HT-29 (cell line): ENCODE data around the gene IGF2. TPM values are rescaled to one million over a fixed set of nuclear protein-coding genes. Genes with fewer than 3 reads are reported as not detected.
"Not testable (repeated sequence)": the region's sequence is repeated elsewhere in the genome, so short reads cannot be mapped to it uniquely, and the experiment has no call there.

Experiments
- DNase-seq: peaks from one replicate; pipeline ENCODE4 v3.0.0-alpha.2; 2015; ENCODE audit warnings: low spot score
- total RNA-seq: library from RNA; depleted of rRNA; stranded (reverse); fragments of >200 nt; shearing (Covaris generic); gene quantifications from 2 replicates; pipeline ENCODE4 v1.2.3, GENCODE V29; 2014; rRNA removed

Gene IGF2, protein sequence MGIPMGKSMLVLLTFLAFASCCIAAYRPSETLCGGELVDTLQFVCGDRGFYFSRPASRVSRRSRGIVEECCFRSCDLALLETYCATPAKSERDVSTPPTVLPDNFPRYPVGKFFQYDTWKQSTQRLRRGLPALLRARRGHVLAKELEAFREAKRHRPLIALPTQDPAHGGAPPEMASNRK
- 9.9 and 11.4 TPM in 2 replicates for total RNA-seq

DNA sequence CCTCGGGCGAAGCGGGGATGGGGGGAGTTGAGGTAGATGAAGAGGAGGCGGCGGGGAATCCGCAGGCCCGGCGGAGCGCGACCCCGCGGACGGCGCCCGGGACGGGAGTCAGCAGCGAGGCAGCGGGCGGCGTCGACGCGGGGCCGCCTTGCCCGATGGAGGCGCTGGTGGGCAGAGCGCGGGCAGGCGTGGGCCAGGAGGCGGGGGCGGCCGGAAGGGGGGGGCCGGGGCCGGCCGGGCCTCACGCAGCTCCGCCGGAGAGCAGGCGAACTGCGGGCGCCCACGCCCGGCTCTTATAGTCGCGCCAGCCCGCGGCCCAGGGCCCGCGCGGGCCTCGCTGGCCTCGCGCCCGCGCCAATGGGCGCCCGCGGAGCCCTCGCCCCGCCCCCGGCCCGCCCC is at the start of gene IGF2:
Gene IGF2 (minus strand): TSS at position 267 of the 399 bp plus-strand sequence. CDS start 3,866 bp downstream, outside the sequence.
- no peak for DNase-seq

DNA sequence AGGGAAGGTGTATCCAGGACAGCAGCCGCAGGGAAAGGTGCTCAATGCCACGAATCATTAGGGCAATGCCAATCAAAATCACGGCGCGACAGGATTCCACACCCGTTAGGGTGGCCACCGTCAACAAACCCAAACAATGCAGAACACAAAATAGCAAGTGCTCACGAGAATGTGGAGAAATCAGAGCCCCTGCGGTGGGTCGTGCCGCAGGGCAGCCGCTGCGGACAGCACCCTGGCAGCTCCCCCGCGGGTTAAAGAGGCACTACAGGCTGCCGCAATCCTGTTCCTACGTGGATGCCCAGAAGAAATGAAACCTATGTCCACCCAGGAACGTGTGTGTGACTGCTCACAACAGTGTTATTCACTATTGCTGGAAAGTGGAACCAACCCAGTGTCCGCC is 49.6 kb upstream of the IGF2 start:
- DNase-seq, result no peak

DNA sequence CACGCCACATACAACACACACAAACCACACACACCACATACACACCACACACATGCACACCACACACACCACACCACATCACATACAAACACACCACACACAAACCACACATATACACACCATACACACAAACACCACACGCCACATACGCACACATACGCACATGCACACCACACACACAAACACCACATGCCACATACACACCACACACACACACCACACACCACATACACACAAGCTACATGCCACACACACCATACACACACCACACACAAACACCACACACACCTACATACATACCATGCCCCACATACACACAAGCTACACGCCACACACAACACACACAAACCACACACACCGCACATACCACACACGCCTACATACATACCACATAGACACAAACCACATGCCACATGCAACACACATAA is 48.1 kb upstream of the IGF2 start:
- DNase-seq, result no peak

DNA sequence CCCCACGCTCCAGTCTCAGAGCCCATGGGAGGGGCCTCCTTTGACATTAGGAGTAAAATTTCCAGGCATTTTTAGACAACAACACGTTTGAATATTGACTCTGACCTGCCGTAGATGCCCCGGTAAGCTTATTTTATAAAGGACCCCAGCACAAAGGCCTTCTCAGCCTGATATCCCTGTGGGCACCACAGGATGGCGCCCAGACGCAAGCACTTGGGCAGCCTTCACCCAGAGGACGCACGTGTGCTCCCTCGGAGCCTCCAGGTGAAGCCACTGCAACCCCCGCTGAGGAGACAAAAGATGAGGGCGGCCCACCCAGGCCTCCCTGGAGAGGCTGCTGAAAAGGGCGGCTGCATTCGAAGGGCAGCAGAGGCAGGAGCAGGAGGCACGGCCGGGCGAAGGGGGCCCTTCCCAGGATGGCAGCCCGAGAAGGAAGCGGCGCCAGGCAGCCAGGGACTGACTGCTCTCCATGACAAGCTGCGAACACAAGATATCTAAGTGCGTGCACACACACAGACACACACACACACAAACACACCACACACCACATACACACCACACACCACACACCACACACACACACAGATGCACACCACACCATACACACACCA is 47.6 kb upstream of the IGF2 start:
- DNase-seq, result peak; percentile 77

DNA sequence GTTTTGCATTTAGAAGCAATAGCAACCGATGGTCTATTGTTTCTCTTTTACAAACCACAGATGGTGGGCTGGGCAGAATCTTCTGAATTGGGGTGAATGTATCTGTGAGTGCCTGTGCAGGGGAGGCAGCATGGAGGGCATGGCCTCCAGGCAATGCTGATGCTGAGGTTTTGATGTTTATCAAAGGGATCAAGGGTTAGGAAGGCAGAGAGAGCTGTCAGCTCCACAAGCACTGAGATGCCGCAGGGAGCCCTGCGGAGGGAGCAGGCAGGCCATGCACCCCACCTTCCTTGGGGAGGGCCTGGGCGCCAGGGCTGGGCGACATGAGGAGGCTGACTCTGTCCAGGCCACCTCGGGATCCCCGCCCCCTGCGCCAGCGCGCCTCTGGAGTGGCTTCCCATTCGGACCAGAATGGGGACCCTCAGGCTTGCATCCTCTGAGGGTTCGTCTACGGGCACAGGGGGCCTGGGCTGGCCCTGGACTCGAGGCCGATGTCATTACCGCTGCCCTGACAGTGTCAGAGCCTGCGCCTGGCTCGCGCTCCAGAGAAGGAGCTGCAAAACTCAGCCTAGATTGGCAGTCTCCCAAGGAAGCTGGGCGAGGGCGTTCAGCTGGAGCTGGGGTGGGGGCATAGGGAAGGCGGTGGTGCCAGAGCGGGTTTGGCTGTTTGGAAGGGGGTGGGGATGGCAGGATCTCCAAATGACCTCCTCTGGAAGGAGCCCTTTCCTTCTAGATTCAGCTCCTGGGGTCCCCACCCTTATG is 46.3 kb upstream of the IGF2 start:
- DNase-seq, result no peak

DNA sequence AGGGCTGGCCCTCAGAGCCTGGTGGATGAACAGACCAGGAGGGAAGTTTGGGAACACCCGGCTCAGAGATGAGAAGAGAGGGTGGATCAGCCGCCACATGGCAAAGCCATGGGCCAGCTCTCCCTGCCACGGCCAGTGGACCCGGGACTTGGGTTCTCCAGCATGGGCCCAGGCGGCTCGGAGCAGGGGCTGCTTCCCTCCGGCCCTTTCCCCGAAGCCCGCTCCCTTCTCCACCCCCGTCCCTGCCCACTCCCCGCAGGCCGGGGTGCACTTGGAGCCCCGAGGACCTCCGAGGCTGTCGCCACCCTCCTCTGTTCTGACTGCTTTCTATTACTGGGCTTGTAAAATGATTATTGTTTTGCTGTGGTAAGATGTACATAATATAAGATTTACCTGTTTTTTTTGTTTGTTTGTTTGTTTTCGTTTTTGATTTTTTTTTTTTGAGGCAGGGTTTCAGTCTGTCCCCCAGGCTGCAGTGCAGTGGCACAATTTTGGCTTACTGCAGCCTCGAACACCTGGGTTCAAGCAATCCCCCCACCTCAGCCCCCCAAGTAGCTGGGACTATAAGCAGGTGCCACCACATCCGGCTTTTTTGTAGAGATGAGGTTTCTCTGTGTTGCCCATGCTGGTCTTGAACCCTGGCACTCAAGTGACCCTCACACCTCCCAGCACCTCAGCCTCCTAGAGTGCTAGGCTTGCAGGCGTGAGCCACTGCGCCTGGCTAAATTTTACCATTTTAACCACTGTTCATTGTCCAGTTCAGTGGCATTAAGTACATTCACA is 43.7 kb upstream of the IGF2 start:
- DNase-seq, result no peak

DNA sequence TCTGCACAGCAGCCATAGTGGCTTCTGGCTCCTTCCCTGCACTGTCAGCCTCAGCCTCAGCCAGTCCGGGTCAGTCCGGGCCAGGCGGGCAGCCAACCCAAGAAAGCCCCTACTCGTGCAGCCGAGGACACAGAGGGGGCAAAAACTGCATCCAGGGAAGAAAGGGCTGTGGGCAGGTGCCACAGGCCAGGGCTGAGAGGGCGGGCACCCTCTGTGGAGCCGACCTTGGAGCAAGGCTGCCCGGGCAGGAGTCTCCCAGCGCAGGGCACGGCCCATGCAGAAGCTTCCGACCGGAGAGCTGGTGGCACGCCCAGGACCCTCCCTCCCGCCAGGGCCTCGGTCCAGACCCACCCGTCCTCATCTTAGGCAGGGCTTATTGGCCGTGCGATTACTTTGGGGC is 42.9 kb upstream of the IGF2 start:
- DNase-seq, result no peak

DNA sequence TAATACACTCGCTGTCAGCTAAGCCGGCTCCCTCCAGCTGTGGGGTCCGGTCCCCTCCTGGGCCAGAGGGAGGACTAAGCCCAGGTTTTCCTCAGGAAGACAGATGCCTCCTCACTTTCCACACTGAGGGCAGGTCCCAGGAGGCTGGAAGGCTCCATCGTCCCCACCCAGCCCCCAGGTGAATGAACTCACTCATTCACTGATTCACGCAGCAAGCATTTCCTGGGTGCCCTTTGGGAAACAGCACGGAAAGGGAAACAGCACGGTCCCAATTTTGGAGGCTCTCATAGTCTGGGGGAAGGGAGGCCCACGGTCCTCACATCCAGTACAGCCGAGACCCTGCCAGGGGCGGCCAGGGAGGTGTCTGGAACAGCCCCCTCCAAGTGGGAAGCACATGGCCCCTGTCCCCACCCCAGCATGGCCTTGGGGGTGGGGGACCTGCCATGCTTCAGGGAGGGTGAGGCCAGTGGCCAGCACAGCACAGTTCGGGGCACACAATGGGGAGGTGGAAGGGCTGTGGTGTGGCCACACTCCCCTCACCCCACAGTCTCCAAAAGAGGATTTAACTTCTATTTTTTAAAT is 41.7 kb upstream of the IGF2 start:
- no peak for DNase-seq

DNA sequence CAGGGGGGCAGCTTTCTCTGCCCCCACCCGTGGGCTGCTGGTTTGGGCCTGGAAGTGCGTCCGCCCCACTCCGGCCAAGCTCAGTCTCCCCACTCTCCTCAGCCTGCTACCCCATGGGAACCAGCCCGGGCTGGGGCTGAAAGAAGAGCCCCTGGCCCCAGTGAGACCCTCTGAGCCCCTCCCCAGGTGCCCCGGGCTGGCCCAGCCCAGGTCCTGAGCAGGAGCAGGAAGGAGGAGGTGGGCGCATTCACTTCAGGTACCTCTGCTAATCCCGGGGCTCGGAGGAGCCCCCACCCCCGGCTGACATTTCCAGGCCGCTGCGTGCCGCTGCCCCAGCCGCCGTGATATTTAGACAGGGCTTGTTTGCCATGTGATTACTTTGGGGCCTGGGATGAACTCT is 41.2 kb upstream of the IGF2 start:
- no peak for DNase-seq

DNA sequence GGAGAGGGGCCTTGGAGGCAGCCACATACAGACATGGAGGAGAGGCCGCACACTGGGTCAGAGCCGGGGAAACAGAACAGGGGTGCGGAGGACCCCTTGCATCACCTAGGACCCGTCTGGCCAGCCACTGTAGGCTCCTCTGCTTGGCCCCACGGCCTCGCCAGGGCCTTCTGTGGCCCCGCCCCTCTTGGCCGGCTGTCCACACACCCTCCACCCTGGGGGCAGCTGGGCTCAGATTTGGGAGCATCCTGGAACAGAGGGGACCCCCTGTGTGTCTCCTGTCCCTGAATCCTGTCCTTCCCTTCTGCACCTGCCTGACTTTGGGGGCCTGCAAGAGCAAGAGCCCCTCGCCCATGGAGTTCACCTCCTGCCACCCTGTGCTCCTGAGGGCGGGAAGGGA is 40.3 kb upstream of the IGF2 start:
- DNase-seq, result no peak

DNA sequence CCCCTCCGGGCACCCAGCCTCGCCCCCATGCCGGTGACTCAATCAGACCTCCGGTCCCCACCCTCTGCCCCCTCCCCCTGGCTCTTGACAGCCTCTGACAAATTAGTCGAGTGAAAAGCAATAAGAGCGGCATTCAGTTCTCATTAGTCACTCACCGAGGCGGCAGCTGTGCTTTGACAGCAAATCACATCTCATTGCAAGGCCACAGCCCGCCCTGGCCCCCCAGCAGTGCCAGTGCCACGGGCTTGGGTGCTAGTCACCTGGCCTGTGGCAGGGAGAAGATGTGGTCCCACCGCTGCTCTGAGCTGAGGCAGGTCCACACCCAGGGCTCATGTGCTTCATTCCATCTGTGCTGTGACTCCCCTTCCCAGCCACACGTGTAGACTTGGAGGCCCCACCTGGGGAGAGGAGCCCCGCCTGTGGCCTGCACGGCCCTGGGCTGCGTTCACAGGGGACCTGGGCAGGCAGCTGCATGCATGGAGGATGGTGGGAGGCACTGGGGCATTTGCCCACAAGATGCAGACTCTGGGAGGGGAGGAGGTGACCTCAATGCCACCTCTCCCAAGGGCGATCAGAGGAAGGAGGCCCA is 39.8 kb upstream of the IGF2 start:
- DNase-seq, result peak; percentile 44

DNA sequence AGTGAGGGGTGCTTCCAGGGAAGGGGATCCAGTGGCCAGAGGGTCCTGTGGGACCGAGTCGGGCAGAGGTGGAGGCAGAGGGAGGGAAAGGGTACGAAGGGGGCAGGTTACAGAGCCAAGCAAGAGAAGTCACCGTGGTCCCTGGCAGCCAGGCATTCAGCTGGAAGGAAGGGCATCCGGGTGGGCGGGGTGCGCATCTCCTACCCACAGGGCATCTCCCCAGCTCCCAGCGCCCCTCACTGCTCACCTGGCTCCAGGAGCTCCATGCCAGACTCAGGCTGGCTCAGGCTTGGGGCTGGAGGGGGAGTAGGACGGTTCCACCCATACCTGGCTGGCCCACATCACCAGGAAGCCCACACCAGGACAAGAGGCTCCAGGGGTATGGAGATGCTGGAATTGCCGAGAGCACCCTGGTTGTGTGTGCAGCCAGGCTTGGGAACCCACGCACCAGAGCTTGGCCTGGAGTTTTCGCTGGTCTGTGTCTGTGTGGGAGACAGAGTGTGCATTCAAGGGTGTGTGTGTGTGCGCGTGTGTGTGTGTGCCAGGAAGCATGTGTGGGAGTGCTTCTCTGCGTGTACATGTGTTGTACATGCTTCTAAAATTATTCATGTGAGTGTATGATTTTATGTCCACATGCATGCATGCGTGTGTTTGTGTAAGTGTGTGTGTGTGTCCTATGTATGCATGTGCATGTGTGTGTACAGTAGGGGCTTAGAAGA is 39.0 kb upstream of the IGF2 start:
- DNase-seq, result not testable (repeated sequence)

DNA sequence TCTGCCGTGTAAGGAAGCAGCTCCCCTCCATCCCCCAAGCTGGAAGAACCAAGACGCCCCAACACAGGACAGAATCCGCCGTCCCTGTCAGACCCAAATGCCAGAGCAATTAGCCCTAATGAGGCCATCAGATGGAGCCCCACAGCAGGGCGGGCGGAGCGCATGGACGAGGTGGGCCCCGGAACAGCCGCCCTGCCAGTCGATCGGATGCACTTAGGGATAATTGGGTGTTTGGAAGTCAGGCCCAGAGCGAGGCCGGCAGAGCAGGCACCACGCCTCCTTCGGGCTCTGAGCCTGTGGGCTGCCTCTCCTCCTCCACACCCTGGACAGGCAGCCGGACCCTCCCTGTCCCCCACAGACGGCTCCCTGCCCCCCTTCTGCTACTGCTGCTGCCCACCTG is 37.9 kb upstream of the IGF2 start:
- no peak for DNase-seq

DNA sequence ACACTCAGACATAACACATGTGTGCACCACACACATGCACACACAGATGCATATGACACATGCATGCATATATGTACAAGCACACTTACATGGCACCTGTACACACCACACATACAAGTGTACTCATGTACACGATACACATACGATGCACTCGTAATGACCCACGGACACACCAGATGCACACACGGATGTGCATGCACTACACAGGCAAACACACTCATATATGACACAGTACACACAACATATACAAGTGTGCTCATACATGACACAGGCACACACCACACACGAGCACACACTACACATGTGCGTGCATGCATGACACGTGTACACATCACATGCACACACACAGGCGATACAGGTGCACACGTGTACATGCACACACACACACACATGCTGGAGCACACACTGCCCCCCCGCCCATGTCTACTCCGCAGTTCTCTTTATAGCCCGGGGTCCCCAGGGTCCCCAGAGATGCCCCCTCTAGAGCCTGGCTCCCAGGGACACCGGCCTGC is 37.3 kb upstream of the IGF2 start:
- no peak for DNase-seq

DNA sequence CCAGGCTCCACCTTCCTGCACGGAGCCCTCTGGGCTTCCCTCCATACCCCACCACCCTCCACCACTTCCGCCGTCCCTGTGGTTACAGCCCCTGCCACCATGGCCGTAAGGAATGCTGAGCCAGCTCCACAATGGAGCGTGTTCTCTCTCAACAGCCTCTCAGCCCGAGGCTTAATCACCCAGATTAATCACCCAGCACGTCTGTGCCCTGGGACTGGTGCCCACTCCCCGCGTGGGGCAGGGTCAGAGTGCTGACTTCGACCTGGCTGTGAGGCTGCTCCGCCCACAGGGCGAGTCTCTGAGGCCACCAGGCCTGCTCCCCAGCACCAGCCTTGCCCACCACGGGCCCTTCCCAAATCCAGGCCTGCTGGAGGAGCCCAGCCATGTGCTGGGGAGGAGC is 36.5 kb upstream of the IGF2 start:
- DNase-seq, result no peak

DNA sequence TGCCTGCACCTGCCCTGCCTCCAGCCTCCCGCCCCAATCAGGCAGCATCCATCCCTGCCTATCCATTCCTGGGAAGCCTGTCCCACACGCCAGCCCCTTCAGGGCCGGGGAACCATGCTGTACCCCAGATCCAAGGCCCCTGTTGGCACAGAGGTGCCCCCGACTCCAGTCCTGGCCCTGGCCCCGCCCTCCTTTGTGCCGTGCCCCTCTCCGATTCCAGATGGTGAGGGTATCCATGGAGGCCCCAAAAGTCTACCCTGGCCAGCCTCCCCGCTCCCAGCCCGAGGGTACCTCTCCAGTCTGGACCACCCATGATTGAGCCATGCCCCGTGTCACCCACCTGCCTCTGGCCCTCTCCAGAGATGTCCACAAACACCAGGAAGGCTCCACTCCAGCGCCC is 35.2 kb upstream of the IGF2 start:
- DNase-seq, result no peak

DNA sequence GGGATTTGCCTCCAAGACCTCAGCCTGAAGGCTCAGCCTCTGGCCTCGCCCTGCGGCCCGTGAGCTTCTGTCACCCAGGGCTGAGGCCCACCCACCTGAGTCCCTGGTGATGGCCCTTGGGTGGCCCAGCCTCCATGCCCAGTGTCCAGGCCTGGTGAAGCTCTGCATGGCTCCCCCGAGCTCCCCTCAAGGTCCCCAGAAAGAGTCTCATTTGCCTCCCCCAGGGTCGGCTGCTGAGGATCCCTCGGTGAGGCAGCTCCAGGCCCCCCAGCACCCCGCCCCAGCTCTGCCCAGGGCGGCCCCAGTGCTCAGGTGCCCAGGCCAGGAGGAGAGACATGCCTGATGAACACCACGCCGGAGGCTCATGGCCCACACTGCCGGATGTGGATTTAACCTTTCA is 34.6 kb upstream of the IGF2 start:
- DNase-seq, result no peak

DNA sequence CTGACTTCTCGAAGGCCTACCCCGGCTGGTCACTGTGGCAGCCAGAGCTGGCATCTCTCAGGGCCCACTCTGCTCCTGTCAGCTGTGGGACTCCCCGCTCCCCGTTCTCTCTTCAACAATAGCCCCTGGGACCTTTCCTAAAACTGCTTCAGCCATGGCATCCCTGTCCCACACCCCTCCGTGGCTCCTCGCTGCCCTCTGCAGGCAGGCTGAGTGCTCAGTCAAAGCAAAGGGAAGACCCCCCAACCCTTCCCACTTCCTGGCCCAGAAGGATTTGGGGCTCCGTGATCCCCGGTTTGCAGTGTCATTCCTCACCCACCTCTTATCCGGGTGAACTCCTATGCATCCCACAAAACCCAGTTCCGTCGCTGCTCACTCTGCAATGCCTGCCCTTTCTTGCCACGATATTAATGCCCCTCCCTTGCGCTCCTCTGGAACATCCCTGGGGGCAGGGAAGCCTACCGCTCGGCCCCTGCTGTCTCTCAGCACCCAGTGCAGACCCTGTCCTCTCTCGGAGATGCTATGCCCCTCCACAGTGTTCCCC is 34.0 kb upstream of the IGF2 start:
- no peak for DNase-seq

DNA sequence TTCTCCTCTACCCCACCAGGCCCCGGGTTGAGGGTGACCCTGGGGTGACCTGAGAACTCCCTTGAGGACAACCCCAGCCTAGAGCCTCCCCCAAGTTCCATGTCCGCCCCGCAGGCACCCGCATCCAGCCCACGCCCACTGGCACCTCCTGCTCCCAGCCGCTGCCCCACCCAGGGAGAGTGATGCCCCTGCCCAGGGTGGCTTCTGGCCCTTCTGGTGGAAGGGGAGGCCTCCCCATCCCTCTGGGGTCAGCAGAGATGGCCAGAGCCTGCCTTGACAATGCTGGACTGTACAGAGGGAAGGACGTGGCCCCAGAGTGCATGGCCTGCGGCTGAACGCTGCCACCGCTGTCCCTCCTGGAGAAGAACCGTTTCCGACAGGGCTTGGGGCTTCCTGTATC is 33.5 kb upstream of the IGF2 start:
- no peak for DNase-seq

DNA sequence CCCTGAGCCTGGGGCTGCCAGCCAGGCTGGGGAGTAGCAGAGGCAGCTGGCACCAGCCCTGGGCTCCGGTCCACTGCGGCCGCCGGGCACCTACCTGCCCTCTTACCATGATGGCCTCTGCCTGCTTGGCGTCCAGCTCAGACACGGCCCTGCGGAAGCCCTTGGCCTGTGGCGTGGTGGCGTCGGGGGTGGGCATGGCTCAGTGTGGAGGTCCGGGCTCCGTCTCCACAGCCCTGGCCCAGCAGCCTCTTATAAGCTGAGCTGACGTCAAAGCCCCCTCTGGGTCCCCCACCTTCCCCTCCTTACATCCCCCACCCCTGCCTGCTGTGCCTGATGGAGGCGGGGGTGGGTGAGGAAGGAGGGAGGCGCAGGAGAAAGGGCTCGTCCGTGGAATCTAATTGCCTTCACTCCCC is 32.4 kb upstream of the IGF2 start, which contains the start of gene TH:
Gene TH (minus strand): TSS at position 225 of the 413 bp plus-strand sequence. CDS start 29 bp downstream, at position 196.
- DNase-seq, result no peak
